T47D (cell line): Measurements from ENCODE around the gene DUSP28.
"Not testable (repeated sequence)": the region's sequence is repeated elsewhere in the genome, so short reads cannot be mapped to it uniquely, and the experiment has no call there.

Experiments used
- DNase-seq, 2 experiments: peaks; one replicate each; pipeline versions ENCODE4 v3.0.0 to v3.0.0-alpha.2; 2011 to 2012; ENCODE audit warnings: low read depth in 1 of 2, low spot score in 1 of 2
- JUND ChIP-seq: IDR thresholded peaks from 2 replicates; pipeline ENCODE4 v1.6.1; 2012; ENCODE audit warnings: low read depth
- in situ Hi-C: cut with HindIII; loops from 2 replicates; pipeline ENCODE4 v1.10.0; 2016; ENCODE audit warnings: low sequenced_read_pairs, low pct_unique_long_range_greater_than_20kb

The DUSP28 gene

GRCh38 chr2:240520130-240520973, 39.8 kb upstream of the DUSP28 start:
- no peak for DNase-seq
- TF ChIP-seq JUND: no peak
- in situ Hi-C loops: no loop called here

GRCh38 chr2:240520974-240521350, 39.2 kb upstream of the DUSP28 start:
- no peak for TF ChIP-seq JUND
- DNase-seq: no peak
- in situ Hi-C loops: no loop called here

- DNase-seq, in situ Hi-C loops: not testable (repeated sequence)
Observed at GRCh38 chr2:240521885-240522284, 38.3 kb upstream of the DUSP28 start.

GRCh38 chr2:240522406-240522805, 37.8 kb upstream of the DUSP28 start:
- no peak for TF ChIP-seq JUND
- in situ Hi-C loops: no loop called here
- DNase-seq: no peak

DNA sequence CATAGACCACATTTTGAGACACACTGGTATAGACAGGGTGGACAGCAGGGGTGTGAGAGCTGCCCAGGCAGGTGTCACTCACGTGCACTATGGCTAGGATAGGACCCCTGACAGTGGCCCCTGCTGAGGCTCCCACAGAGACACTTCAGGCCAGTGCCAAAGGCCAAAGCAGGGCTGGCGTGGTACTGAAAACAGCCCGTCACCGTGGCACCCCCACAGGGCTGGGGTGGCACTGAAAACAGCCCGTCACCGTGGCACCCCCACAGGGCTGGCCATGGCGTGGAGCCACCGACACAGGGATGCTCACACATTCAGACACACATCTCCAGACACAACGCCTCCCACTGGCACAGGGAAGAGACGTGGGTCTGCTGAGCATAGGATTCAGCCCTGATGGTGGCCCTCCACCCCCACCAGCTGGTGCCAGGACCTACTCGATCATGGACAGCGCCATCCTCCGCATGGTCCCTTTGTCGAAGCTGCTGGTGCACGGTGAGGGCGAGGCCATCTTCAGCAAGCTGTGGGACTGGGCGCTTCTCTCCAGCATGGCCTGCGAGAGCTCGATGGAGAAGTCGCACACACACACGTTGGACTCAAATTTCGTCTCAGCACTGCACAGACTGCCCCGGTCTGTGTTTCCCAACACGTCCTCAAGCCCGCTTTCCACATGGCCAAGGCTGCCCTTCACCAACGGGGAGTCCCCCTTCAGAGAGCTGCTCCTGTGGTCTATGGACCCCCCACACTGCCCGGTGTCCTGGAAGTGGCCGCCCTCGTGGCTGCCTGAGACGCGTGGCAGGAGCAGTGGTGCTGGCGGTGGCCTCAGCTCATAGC, 36.5 kb upstream of the DUSP28 start:
- in situ Hi-C loops: no loop called here
- TF ChIP-seq JUND: no peak
- DNase-seq: no peak

DNA sequence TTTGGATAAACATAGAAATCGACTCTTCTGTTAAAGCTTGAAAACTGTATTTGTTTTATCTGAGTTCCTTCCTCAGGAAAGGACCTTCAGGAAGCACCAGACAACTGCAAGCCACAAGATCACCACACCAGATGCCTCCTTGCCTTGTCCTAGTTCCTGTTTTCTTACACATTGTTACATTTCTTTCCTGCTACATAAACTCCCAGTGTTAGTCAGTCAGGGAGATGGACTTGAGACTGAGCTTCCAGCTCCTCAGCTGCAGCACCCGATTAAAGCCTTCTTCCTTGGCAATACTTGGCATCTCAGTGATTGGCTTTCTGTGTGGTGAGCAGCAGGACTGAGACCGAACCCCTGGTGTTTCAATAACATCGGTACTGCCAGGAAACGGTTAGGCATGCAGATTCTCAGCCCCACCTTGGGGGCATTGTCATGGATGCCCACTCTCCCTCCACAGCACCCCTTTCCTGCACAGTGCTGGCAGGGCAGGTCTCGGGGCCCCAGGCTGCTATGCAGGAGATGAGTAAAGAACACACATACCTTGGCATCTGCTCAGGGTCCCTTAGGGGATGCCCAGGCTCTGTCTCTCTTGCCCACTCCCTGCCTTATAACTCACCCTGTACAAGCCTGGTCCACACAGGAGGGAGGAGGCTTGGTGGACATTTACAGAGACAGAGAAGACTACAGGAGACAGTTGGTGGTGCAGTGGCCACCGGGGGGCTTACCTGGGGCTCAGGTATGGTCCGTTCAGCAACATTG, 35.0 kb upstream of the DUSP28 start:
- in situ Hi-C loops: no loop called here
- no peak for DNase-seq

GRCh38 chr2:240525802-240526201, 34.4 kb upstream of the DUSP28 start:
- in situ Hi-C loops: no loop called here
- no peak for TF ChIP-seq JUND

More for the DNA sequence above, 35.0 kb upstream of the DUSP28 start:
- no peak for TF ChIP-seq JUND

DNA sequence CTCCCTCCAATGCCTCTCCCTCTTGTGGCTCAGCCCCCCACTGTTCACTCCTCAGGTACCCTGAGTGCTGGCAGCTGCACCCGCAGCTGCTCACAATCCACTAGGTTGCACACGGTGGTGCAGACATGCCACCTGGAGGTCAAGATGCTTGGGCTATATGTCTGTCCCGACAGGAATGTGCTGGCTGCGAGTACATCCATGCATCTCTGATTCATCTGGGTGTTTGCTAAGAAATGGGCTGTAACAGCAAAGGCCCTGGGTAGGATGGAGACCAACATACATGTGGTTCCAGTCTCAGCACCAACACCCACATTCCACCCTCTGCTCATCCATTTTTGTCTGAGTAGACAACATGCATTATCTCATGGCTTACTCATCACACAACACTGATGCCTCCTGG, 33.6 kb upstream of the DUSP28 start:
- TF ChIP-seq JUND: no peak
- in situ Hi-C loops: no loop called here
- no peak for DNase-seq

More at GRCh38 chr2:240525802-240526201, 34.4 kb upstream of the DUSP28 start:
- no peak for DNase-seq

DNA sequence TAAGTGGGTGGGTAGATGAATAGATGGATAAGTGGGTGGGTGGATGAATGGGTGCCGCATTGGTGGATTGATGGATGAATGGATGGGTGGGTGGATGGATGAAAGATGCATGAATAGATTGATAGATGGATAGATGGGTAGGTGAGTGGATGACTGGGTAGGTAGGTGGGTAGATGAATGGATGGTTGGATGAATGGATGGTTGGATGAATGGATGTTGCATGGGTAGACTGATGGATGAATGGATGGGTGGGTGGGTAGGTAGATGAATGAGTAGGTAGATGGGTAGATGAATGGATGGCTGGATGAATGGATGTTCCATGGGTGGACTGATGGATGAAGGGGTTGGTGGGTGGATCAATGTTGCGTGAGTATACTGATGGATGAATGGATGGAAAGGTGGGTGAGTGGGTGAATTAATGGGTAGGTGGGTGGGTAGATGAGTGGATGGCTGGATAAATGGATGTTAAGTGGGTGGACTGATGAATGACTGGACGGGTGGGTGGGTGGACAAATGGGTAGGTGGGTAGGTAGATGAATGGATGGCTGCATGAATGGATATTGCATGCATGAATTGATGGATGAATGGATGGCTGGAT, 32.9 kb upstream of the DUSP28 start:
- in situ Hi-C loops: no loop called here
- TF ChIP-seq JUND: no peak
- DNase-seq: no peak

- TF ChIP-seq JUND: no peak
- no peak for DNase-seq
- in situ Hi-C loops: no loop called here
Observed at GRCh38 chr2:240528406-240529040, 31.6 kb upstream of the DUSP28 start.

GRCh38 chr2:240529344-240529999, 30.7 kb upstream of the DUSP28 start:
- in situ Hi-C loops: no loop called here
- no peak for DNase-seq
- TF ChIP-seq JUND: no peak

- DNase-seq: no peak
- in situ Hi-C loops: no loop called here
- no peak for TF ChIP-seq JUND
Observed at GRCh38 chr2:240530181-240530580, 30.0 kb upstream of the DUSP28 start.
